Calu3 (cell line): ENCODE measurements around the gene ATAD3C. TPM values are rescaled to one million over a fixed set of nuclear protein-coding genes. Genes with fewer than 3 reads are reported as not detected.
A peak's percentile ranks its signal among the peaks of the same experiment; 100 is the strongest.

ENCODE experiments used
- BruUV-seq: library from RNA; stranded (reverse); fragments of 400-500 nt; replicated peaks from 2 replicates; lab custom pipeline; 2021; lab: Mats Ljungman, UMichigan
- CTCF ChIA-PET: fragments of 300-600 bp; sonication (Branson Sonifier 250); formaldehyde crosslinking; loops from one replicate; lab custom pipeline; 2022; ENCODE audit warnings: antibody characterized with exemption; lab: Charles Lee
- DNase-seq: peaks from one replicate; pipeline ENCODE4 v3.0.0; 2022
- H3K27ac Mint-ChIP-seq: one replicate; pipeline ENCODE4 v1.8.0; 2022; ENCODE audit warnings: mixed read lengths; ENCODE audit not compliant: unreplicated experiment
- H3K27me3 Mint-ChIP-seq: one replicate; pipeline ENCODE4 v1.8.0; 2022; ENCODE audit warnings: mixed read lengths; ENCODE audit not compliant: unreplicated experiment
- H3K36me3 Mint-ChIP-seq: one replicate; pipeline ENCODE4 v1.8.0; 2022; ENCODE audit warnings: mild to moderate bottlenecking, moderate library complexity, mixed read lengths; ENCODE audit not compliant: insufficient read depth, unreplicated experiment
- H3K4me1 Mint-ChIP-seq: one replicate; pipeline ENCODE4 v1.8.0; 2022; ENCODE audit warnings: mild to moderate bottlenecking, low read depth, mixed read lengths; ENCODE audit not compliant: unreplicated experiment
- H3K4me3 Mint-ChIP-seq: one replicate; pipeline ENCODE4 v1.8.0; 2022; ENCODE audit warnings: mild to moderate bottlenecking, low read depth, moderate library complexity, mixed read lengths; ENCODE audit not compliant: unreplicated experiment
- H3K9me3 Mint-ChIP-seq: one replicate; pipeline ENCODE4 v1.8.0; 2022; ENCODE audit warnings: low read depth, mixed read lengths; ENCODE audit not compliant: unreplicated experiment
- intact Hi-C: fragments of 100-400 bp; cut with micrococcal nuclease; formaldehyde crosslinking; loops from one replicate; pipeline ENCODE4 v1.10.0; 2022; ENCODE audit not compliant: unreplicated experiment
- total RNA-seq: library from RNA; stranded (reverse); gene quantifications from 2 replicates; pipeline ENCODE4 v1.2.3, GENCODE V29; 2022
- TF ChIP-seq, protein P1 (sequence below): fragments of 200-600 bp; IDR thresholded peaks from one replicate; pipeline ENCODE4 v1.8.0; 2022; ENCODE audit warnings: antibody characterized with exemption; ENCODE audit not compliant: unreplicated experiment

ATAD3C gene
- total RNA-seq, 1 experiment from 2014 or later: 0.45 TPM

DNA sequence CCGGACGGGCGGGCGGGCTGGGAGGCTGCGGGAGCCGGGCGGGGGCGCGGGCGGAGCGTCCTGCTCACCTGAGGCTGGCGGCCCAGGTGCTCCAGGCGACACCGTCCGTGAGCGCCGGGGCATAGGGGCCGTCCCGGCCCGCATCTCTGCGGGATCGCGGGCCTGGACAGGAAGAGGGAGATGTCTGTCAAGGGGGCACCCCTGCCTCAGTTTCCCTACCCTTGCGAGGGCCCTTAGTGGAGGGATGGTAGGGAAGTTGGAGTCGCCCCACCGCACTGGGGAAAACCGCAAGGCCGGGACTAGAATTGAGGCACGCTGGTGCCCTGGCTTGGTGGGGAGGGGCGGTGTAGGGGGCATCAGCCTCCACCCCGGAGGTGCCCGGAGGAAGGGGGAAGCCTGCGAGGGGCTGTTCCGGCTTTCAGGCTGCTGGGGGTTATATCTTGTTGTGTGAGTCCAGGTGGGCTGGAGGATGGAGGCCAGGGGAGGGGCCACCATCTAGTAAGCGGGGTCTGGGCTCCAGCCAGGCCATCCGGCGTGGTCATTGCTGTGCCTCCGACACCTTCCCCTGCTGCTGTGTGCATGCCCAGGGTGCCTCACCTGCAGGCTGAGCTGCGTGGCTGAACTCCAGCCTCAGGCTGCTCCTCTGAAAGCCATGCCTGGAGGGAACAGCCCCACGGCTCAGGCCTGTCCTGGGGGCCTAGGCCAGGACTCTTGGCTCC, 13.4 kb upstream of the ATAD3C start:
- intact Hi-C loops: no loop called here
- Mint-ChIP-seq H3K4me3 (peak overlapping the region; percentile 77), H3K4me1 (no peaks in the 10 kb centered on the region), H3K36me3 (peaks cover 54% of the 10 kb centered on the region), H3K9me3 (no peaks in the 10 kb centered on the region), H3K27ac (peak overlapping the region; percentile 50), H3K27me3 (no peaks in the 10 kb centered on the region)
- CTCF ChIA-PET: interaction anchor here (1.0 kb wide), 1 partner anchor 30 kb away, joined by 4 read pairs; no protein-coding TSS in a partner anchor
- no TSS peak for BruUV-seq
- no peak for DNase-seq
- TF ChIP-seq, protein P1, sequence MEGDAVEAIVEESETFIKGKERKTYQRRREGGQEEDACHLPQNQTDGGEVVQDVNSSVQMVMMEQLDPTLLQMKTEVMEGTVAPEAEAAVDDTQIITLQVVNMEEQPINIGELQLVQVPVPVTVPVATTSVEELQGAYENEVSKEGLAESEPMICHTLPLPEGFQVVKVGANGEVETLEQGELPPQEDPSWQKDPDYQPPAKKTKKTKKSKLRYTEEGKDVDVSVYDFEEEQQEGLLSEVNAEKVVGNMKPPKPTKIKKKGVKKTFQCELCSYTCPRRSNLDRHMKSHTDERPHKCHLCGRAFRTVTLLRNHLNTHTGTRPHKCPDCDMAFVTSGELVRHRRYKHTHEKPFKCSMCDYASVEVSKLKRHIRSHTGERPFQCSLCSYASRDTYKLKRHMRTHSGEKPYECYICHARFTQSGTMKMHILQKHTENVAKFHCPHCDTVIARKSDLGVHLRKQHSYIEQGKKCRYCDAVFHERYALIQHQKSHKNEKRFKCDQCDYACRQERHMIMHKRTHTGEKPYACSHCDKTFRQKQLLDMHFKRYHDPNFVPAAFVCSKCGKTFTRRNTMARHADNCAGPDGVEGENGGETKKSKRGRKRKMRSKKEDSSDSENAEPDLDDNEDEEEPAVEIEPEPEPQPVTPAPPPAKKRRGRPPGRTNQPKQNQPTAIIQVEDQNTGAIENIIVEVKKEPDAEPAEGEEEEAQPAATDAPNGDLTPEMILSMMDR: no peak

DNA sequence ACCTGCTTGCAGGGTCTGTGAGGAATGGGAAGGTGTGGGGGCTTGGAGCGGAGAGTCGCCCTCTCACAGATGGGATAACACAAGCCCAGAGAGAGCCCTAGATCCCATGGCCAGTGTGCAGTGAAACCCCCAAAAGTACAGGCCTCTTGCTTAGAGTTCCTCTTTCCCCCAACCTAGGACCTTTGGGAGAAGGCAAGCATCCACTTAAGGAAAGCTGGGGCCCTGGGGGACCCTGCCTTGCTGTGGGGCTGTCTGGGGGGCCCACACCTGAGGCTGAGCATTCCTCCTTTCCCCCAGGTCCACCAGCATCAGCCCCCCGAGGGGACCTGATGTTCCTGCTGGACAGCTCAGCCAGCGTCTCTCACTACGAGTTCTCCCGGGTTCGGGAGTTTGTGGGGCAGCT, 12.9 kb upstream of the ATAD3C start:
- TF ChIP-seq, protein P1: no peak
- Mint-ChIP-seq H3K4me1 (no peaks in the 10 kb centered on the region), H3K9me3 (no peaks in the 10 kb centered on the region), H3K36me3 (peaks cover 55% of the 10 kb centered on the region), H3K4me3 (peak overlapping the region; percentile 77), H3K27me3 (no peaks in the 10 kb centered on the region), H3K27ac (peak overlapping the region; percentile 50)
- CTCF ChIA-PET: no interaction called here
- DNase-seq: no peak
- no TSS peak for BruUV-seq
- intact Hi-C loops: no loop called here

DNA sequence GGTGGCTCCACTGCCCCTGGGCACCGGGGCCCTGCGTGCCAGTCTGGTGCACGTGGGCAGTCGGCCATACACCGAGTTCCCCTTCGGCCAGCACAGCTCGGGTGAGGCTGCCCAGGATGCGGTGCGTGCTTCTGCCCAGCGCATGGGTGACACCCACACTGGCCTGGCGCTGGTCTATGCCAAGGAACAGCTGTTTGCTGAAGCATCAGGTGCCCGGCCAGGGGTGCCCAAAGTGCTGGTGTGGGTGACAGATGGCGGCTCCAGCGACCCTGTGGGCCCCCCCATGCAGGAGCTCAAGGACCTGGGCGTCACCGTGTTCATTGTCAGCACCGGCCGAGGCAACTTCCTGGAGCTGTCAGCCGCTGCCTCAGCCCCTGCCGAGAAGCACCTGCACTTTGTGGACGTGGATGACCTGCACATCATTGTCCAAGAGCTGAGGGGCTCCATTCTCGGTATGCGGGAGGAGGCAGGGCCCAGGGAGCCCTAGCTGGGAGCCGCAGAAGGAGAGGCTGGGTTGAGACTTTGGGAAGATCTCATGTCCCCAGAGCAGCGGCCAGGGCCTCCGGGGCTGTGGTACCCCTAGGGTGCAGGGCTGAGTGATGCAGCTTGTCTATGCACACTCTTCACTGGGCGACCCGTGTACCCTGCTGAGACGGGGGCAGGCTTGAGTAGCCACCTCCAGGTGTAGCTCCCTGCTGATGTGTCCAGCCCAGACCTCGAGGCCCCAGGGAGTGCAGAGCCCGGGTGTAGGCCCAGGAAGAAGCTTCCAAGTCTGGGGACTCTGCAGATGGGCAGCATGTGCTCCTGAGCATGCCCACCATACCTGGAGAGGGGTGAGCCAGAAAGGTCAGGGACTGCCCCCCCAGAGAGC, 12.2 kb upstream of the ATAD3C start:
- Mint-ChIP-seq H3K36me3 (peaks cover 61% of the 10 kb centered on the region), H3K27ac (no peak overlapping the region), H3K27me3 (no peaks in the 10 kb centered on the region), H3K4me3 (peak overlapping the region; percentile 77), H3K9me3 (no peaks in the 10 kb centered on the region), H3K4me1 (no peaks in the 10 kb centered on the region)
- BruUV-seq: no TSS peak
- no peak for DNase-seq
- intact Hi-C loops: no loop called here
- TF ChIP-seq, protein P1: no peak
- CTCF ChIA-PET: interaction anchor here (0.5 to 1.3 kb wide), 3 partner anchors 8 to 38 kb away, joined by 3 to 4 read pairs (median 4); partner anchors contain the start of gene CCNL2

DNA sequence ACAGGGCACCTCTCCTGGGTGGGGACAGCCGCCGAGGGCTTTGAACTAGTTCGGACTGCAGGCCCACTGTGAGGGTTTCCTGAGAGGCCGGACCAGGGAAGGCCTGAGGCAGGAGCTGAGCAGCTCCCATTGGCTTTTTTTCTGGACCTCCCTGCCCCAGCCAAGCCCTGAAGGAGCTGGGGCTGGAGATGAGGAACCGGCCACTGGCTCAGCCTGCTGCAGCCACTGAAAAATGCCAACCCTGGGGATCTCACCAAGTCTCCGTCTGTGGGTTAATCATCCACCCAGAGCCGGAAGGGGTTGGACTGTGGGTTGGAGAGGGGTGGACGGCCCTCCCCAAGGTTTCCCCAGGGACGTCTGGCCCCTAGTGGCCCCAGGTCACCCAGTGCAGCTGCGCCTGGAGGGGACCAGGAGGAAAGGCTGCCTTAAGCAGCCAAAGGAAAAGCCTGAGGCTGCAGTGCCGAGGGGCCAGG, 11.5 kb upstream of the ATAD3C start:
- CTCF ChIA-PET: interaction anchor here (1.3 kb wide), 1 partner anchor 39 kb away, joined by 3 read pairs; the partner anchor contains the start of gene CCNL2
- Mint-ChIP-seq H3K27me3 (no peaks in the 10 kb centered on the region), H3K36me3 (peaks cover 61% of the 10 kb centered on the region), H3K27ac (no peak overlapping the region), H3K4me3 (peak overlapping the region; percentile 77), H3K9me3 (no peaks in the 10 kb centered on the region), H3K4me1 (no peaks in the 10 kb centered on the region)
- TF ChIP-seq, protein P1: no peak
- no TSS peak for BruUV-seq
- DNase-seq: peak; percentile 83
- intact Hi-C loops: no loop called here
